ENCODE data around the gene KMT5B.

Gene KMT5B

GRCh38 chr11:68116974-68117373, 96.1 kb downstream of the KMT5B start:
- no peak for DNase-seq

- no peak for DNase-seq
Measured at GRCh38 chr11:68116126-68116525, 97.0 kb downstream of the KMT5B start.

GRCh38 chr11:68115285-68115684, 97.8 kb downstream of the KMT5B start:
- DNase-seq = no peak

- no peak for DNase-seq
Measured at GRCh38 chr11:68113986-68114385, 99.1 kb downstream of the KMT5B start.

- no peak for DNase-seq
Measured at GRCh38 chr11:68107689-68108088, 105.4 kb downstream of the KMT5B start.

GRCh38 chr11:68106165-68106940, 106.7 kb downstream of the KMT5B start:
- no peak for DNase-seq

Data from NCI-H524 (cell line).